ENCODE results near the gene CROT.

The CROT gene

GRCh38 chr7:87342231-87342630 lies 3.2 kb upstream of the CROT start:
- DNase-seq, result no peak

GRCh38 chr7:87344446-87344845 lies 1.0 kb upstream of the CROT start:
- DNase-seq, result no peak

DNA sequence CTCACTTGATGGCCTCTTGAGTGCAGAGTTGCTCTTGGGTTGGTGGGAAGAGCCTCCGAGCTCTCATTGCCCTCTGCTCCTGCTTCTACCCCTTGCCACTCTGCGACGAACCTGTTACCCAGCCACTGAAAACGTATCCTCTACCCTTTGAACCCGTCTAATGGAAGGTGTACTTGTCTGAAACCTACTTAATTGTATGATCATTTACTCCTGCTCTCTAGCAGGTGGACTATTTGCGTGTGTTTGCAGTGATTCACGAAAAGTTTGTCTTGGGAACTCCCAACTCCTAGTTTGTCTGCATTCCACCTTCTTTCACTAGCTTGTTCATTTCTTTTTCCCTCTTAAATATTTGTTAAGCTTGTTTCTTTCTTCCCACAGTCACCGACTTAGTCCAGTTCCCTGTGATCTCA lies 503 bp downstream of the CROT start:
- DNase-seq, result peak; percentile 16

- DNase-seq, result no peak
These were observed 1.7 kb downstream of the CROT start for GRCh38 chr7:87347207-87347606.

DNA sequence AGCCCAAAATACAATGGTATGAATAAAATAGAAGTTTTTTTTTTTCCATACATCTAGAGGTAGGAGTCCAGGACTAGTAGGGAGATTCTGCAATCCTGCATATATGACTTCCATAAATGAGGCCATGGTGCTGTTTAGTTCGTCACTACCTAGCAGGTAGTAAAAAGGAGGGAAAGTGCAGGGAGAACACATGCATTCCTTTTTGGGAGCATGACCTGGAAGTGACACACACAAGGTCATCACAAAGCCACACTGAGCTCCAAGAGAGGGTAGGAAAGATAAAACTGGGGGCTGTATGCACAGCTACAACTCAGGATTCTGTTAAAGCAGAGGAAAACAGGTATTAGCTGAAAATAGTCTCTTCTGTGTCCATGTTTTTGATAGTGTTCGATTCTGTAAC lies 2.2 kb downstream of the CROT start:
- DNase-seq, result no peak

GRCh38 chr7:87354749-87355148 lies 9.3 kb downstream of the CROT start:
- DNase-seq, result no peak

GRCh38 chr7:87356448-87356847 lies 11.0 kb downstream of the CROT start:
- DNase-seq, result no peak

DNA sequence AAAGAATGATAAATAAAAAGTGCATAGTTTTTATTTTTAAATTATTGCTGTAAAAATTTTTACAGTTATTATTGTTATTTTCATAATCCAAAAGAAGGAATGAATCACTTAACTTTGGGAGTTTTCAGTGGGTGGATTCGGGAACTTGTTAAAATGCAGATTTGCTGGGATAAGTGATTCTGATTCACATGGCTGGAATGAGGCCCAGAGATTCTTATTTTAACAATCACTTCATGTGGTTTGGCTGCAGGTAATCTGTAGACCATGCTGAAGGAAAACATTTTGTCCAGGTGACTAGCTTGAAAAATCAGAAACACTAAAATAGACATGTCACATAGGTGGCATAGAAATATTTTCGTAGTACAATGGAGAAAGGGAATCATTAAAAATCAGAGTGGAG lies 13.9 kb downstream of the CROT start:
- DNase-seq, result no peak

GRCh38 chr7:87361320-87361719 lies 15.9 kb downstream of the CROT start:
- no peak for DNase-seq

DNA sequence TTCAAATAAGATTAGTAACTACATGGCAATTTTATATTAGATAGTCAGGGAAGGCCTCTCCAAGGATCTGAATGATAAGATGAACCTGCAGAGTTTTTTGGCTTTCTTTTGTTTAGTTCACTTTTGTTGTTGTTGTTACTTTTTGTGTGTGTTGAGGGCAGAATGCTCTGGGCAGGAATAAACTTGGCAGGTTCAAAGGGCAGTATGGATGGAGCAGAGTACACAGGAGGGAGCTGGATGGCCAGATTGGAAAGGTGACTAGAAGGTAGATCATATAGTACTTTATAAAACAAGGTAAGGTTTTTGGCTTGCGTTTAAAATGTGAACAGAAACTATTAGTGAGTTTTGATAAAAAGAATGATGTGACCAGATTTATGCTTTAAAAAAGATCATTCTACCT lies 17.9 kb downstream of the CROT start:
- no peak for DNase-seq

DNA sequence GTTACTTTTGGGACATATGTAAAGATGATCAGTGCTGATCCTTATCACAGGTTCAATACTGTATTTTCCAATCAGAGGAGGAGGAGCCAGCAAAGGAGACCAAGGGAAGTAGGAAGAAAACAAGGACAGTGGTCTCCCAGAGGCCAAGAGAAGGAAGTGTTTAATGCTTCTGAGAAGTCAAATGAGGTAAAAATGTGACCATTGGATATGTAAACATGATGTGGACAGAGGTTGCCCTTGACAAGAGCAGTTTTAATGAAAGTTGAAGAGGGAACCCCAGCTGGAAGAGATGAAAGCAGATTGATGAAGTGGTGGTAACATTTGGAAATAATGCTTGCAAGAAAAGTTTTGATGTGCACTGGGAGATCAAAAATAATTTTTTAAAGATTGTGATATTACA lies 18.8 kb downstream of the CROT start:
- no peak for DNase-seq

GRCh38 chr7:87369216-87369615 lies 23.8 kb downstream of the CROT start:
- DNase-seq, result no peak

DNA sequence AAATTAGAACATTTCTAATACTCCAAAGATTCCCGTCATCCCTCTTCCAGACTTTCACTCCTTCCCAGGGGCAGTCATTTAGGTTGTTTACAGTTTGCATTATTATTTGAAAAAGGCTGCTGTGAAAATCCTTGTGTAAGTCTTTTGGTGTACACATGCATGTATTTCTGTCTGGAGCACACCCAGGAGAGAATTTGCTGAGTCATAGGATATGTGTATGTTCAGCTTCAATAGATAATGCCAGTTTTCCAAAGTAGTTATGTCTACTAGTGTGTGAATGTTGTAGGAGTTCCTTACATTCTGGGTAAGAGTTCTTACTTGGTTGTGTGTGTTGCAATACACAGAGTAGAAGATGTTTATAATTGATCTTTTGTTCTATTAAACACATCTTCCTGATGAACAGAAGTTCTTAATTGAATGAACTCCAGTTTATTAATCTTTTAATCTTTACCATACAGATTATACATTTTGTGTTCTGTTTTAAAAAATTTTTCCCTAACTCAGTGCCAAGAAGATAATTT lies 25.3 kb downstream of the CROT start:
- DNase-seq, result no peak

DNA sequence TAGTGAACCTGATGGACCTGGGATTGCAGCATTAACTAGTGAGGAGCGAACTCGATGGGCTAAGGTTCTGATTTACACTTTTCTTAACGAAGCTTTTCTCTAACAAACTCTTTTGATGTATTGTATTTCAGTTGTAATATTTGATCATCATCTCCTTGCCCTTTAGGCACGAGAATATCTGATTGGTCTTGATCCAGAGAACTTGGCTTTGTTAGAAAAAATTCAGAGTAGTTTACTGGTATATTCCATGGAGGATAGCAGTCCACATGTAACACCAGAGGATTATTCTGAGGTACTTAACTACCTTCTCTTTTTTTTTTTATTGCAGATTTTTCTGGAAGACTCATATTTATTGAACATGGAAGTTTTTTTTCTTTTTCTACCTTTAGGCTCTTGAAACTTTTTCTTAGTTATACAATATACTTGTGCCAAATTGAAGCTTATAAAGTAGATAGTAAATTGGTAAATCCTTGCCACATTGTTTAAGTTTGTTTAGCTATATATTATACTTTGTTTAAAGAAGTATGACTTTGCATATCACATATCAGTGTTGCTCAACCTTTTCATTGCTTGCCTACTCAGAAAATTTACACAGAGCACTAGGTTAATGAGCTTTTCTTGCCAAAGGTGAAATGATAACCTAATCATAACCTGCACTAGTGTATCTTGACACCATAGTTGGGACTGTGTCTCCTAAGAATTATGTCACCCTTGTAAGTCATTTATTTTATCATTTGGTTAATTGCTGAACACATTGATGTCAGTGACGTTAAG lies 30.4 kb downstream of the CROT start:
- DNase-seq, result no peak

GRCh38 chr7:87380905-87381304 lies 35.4 kb downstream of the CROT start:
- no peak for DNase-seq

DNA sequence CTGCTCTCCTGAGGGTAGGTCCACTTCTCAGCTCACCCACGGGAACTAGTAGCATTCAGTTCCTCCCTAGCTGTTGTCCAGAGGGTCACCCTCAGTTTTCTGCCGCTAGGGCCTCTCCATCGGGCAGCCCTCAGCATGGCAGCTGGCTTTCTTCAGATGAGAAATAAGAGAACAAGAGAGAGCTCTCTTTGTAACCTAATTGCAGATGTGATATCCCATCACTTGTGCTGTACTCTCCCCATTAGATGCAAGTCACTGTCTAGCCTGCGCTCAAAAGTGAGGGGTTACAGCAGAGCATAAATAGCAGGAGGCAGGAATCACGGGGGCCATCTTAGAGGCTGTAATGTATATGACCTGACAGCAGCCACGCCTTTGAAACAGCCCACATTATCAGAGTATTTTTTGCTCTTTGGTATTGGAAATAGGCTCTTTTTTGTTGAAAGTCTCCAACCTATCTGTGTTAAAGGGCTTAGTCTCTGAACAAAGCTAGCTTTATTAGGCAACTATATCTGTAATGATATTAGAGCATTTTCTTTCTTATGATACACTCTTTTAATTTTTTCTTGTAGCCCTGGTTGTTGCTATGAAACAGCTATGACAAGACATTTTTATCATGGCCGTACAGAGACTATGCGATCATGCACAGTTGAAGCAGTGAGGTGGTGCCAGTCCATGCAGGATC lies 45.7 kb downstream of the CROT start:
- no peak for DNase-seq

DNA sequence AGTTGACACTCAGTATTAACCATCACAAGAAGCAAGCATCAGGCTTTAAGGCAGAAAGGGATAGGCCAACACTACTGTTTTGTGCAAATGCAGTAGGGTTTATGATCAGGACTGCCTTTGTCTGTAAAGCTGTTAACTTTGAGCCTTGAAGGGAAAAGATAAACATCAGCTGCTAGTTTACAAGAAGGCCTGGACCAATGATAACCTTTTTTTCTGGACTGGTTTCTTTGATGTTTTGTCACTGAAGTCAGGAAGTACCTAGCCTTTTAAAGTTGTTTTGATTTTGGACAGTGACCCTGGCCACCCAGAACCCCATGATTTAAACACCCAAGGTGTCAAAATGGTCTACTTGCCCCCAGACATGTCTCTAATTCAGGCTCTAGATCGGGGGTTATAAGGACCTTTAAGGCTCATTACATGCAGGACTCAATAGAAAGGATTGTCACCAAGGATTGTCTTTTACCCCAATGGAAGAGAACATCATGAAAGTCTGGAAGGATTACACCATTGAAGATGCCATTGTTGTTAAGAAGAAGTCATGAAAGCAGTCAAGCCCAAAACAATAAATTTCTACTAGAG lies 50.1 kb downstream of the CROT start:
- no peak for DNase-seq

GRCh38 chr7:87398446-87398845 lies 53.0 kb downstream of the CROT start:
- DNase-seq, result no peak

GRCh38 chr7:87404674-87405073 lies 59.2 kb downstream of the CROT start:
- DNase-seq, result no peak

DNA sequence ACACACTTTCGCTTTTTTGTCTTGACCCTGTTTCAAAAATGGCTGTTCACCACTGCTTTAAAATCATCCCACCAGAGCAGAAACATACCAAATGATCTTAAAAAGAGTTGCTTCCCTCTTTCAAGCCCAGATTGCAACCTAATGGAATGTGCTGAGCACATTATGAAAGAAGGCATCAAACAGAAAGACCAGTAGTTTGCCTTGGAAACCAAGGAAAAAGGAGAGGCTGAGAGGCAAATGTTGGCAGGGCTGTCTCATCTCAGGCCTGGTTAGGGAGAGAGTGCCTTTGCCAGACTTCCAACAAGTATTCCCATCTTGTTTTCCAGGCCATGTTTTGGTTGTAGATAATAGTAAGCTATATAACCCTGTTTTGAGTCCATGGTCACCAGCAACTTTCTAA lies 65.7 kb downstream of the CROT start:
- no peak for DNase-seq

- DNase-seq, result no peak
These were observed 67.6 kb downstream of the CROT start for GRCh38 chr7:87413029-87413428.

DNA sequence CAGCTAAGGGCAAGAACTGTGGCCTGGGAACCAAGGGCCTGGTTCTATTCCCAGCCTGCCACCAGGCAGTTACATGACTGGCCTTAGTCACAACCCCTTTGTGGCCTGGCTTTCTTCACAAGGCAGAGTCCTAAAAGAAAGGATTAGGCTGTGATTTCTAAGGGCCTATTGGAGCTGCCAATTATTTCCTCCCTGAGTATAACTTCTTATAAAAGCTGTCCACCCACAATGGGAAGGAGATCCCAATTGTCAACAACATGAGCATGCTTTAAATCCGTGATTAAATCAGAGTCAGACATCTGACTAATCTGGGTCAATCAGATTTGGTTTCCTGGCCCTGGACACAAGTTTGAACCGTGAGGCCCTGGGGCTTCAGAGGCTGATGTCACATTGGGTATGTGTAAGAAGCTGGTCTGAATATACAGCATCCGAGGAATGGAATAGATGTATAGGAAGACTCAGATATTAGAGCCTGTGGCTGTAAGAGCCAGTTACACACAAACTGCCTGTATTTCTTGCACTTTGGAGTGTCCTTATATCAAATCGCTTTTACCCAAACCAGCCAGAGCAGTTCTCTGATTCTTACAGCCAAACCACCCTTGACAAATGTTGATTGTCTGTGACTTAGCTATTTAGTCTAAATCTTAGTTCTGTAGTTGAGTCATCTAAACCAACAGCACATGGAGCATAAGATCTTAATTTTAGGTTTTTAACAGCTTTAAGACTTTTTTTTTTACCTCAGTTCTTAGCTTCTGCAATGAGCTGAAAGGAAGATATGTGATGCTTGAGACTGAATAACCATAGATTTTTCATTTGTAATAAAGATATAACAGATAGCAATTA lies 68.7 kb downstream of the CROT start:
- no peak for DNase-seq

- no peak for DNase-seq
These were observed 69.3 kb downstream of the CROT start for GRCh38 chr7:87414794-87415188.
